ENCODE results near the gene FBXW8.

GRCh38 chr12:116964054-116965050 is 53.6 kb downstream of the FBXW8 start:
- no peak for TF ChIP-seq POLR2A (IDR thresholded peaks at IDR 0.05; ENCODE audit: low read depth, low read length)
- no peak for TF ChIP-seq TAF1 (IDR thresholded peaks at IDR 0.05; ENCODE audit: low read depth, low read length)
